GM12873 (cell line): Measurements from ENCODE around the gene SETD1B.

ENCODE experiments used
- CTCF ChIP-seq: IDR thresholded peaks from 2 replicates; pipeline ENCODE4 v1.5.1; 2012; ENCODE audit warnings: low read depth, mild to moderate bottlenecking, moderate library complexity, low read length, control low read depth; ENCODE audit not compliant: insufficient read depth; ENCODE audit errors: missing control alignments

SETD1B gene

DNA sequence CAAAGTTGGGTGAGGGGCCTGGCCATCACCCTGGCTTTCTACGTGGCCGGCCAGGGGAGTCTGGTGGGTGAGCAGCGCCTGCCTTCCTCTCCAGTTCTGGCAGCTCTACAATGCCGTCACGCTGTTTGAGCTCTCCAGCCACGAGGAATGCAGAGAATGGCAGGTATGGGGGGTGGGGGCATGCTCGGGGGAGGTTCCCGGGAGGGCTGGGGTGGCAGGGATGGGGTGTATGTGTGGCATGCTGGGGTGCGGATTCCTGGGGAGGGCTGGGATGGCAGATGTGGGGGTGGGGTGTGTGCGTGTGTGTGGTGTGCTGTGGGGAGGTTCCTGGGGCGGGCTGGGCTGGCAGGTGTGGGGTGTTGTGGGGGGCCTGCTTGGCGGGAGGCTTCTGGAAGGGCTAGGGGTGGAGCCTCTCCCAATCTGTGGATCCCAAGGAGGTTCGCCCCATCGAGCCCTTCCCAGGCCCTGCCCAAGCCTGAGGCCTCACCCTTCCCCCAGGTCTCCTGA lies 28.8 kb upstream of the SETD1B start:
- no peak for TF ChIP-seq CTCF

DNA sequence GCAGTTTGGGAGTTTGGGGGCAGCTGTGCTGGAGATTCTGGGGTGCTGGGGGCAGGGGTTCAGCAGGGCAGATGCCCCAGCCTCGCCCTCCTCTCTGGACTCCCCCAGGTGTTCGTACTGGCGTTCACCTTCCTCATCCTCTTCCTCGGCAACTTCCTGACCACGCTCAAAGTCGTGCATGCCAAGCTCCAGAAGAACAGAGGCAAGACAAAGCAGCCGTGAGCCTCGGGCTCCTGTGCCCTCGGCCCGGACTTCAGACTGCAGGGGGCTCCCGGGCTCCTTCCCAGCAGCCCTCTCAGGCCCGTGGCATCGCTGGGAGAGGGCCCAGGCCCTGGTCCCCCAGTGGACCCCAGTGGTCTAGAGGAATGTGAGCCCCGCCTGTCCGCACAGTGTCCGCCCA lies 28.3 kb upstream of the SETD1B start:
- TF ChIP-seq CTCF = no peak

- peak; percentile 91 for TF ChIP-seq CTCF
These were observed 27.4 kb upstream of the SETD1B start for GRCh38 chr12:121776190-121777098.

- TF ChIP-seq CTCF = no peak
These were observed 25.0 kb upstream of the SETD1B start for GRCh38 chr12:121778567-121779421.

DNA sequence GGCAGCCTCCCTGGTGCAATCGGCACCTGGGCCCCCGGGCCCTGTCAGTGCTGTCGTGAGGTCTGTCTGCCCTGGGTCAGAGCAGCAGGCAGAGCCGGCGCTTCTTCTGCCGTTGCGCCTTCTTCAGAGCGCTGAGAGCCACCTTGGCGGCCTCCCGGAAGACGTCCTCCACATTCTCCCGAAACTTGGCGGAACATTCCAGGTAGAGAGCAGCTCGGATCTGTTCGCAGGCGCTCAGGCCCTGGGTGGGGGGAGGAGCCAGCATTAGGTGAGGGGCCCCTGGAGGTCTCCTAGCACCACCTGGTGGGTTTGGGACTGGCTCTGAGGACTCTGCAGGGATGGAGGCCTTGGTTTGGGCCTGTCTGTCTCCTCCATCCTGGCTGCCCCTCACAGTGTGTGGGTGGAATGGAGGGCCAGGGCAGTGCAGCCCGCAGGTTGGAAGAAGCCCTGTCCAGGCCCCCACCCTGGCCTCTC lies 24.4 kb upstream of the SETD1B start:
- TF ChIP-seq CTCF = no peak

DNA sequence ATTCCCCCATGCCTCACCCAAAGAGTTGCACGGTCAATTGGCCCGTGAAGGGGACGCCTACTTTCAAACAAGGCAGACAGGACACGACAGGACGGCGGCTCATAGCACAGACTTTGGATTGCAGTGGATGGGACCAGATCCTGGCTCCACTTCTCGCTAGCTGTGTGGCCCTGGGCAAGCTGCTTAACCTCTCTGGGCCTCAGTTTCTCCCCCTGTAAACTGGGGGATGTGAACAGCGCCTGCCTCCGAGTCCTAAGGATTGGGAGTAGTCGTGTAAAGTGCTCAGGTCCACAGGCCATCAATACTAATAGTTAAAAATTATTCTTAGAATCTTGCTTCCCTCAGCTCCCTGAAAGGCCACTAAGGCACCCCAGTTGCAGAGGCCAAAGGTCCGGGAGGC lies 23.4 kb upstream of the SETD1B start:
- TF ChIP-seq CTCF = no peak
